T-helper 2 cell treated with Interferon-gamma antibody and Interleukin-4, amounts not matched to agents 100 ng/mL and 5 ng/mL, for 36 hours (primary cell): Measurements from ENCODE around the gene ASB7. TPM values are rescaled to one million over a fixed set of nuclear protein-coding genes. Genes with fewer than 3 reads are reported as not detected.

Source experiments
- intact Hi-C: fragments of 100-400 bp; cut with micrococcal nuclease; formaldehyde crosslinking; loops from one replicate; pipeline ENCODE4 v1.15.1; 2023
- total RNA-seq: library from RNA; stranded (reverse); gene quantifications from 2 replicates; pipeline ENCODE4 v1.2.3, GENCODE V29; 2022

The ASB7 gene
- total RNA-seq, 1 donor from 2014 or later: 19.7 TPM

DNA sequence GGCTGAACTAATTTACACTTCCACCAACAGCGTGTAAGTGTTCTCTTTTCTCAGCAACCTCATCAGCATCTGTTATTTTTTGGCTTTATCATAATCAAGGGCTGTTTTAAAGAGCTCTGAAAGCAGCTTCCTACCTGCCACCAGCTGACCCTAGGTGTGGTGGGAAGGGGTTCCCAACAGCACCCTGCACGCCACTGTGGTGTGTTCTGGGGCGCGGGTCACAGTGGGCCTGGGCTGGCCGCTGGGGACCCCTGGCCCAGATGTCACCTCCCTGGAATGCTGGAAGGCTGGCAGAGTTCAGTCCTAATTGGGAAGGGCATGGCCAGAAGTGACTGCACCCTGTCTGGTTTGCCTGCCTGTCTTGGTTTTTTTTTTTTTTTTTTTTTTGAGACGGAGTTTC, 82.2 kb downstream of the ASB7 start:
- intact Hi-C loops: no loop called here

DNA sequence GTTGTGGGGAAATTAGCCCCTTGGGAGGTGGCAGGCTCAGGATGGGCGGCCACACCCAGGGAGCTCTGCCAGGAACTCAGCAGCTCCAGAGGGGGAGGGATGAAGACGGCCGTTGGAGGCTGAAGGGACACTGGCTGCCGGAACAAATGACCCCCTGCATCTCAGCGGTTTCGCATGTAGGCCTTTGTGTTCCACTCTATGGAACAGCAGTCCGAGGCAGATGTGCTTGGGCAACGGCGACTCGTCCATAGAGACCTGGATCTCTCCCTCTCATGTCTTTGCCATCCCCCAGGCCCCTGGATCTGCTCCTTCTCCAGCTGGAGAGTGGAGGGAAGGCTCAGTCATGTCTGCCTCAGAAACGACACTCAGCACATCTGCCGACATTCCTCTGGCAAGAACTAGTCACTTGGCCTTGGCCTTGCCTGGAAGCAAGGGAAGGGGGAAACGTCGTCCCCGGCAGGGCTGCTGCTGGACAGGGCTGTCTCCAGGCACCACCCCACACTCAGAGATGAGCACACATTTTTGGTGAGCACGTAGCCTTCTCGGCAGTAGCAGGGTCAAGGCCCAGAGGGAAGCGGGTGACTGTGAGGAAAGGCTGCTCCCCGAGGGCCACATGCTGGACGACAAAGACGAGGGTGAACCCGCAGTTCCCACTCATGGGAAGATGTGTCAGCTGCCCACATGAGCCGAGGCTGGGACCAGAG, 83.8 kb downstream of the ASB7 start:
- intact Hi-C loops: no loop called here

DNA sequence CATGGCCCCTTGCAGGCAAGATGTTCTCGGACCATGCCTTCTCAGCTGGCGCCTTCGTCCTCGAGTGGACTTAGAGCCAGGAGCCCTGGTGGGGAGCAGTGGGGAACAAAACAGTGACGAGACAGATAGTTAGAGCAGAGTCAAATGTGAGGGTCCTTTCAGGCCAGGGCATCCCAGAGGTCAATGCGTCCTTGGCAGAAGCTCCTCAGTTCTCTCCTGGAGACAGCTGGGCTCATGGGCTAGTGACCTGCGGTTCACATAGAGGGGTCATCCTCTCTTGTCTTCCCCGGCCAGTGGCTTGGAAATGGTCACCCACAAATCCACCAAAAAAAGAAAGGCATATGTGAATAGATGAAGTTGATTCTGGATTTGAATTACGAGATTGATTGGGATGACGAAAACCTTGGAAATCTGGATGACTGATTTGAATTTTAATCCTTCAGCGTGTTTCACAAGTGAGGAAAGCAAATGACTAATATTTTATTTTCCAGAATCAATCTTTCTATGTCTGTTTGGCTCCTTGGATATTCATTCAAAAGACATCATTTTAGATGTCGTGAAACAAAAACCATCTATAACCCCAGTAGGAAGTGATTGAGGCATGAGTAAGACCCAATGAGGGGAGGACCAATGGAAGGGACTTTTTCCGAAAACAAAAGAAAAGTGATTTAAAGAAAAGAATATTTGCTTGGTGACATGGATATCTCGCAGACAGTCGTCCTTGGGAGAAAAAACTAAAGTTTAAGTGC, 84.5 kb downstream of the ASB7 start:
- intact Hi-C loops: no loop called here

DNA sequence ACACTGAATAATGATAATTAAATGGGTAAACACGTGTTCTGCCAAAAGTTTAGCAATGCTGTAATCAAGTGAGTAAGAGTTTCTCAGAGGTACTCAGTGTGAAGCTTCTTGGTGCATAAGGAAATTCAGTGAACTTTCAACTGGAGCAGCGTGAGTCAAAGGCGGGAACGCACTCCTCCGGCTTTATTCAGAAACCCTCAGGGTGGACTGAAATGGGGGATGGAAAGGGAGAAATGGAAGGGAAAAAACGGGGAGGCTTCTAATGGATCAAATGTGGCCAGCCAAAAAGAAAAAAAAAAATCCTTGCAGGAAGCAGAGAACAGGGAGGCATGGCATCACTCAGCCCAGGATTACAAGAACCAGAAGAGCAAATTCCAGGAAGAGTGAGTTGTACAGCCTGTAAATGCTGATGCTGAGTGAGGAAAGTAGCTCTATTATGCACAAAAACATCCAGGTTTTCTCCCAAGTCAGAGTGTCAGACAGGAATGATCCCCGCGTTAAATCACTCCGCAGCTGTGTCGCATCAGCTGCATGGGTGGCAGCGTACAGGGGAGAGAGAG, 85.3 kb downstream of the ASB7 start:
- intact Hi-C loops: no loop called here

DNA sequence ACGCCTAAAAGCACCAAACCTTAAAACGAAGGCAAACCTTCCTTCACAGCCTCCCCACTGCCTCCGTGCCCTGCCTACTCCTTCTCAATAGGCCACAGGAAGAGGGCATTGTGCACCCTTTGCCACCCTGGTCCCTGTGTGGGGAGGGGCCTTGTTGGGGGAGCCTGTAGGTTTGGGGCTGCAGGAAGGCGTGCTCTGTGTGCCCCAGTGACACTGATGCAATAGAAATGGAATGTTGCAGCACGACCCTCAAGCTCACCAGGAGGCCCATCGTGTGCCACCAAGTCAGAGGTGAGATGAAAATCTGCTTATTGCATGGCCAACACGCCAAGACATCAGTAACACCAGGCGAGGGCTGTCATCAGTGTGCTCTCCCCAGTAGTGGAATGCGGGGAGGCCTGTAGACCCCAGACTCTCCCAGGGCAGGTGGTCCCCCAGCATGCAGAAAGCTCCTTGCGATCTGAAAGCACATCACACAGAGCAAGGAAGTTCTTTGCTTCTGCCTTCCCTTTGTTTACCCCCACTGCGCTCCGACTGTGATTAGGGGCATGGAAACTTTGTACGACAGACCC, 86.2 kb downstream of the ASB7 start:
- intact Hi-C loops: no loop called here

GRCh38 chr15:100689131-100689899, 86.9 kb downstream of the ASB7 start:
- intact Hi-C loops: no loop called here

- intact Hi-C loops: no loop called here
Observed at GRCh38 chr15:100690032-100690794, 87.8 kb downstream of the ASB7 start.

DNA sequence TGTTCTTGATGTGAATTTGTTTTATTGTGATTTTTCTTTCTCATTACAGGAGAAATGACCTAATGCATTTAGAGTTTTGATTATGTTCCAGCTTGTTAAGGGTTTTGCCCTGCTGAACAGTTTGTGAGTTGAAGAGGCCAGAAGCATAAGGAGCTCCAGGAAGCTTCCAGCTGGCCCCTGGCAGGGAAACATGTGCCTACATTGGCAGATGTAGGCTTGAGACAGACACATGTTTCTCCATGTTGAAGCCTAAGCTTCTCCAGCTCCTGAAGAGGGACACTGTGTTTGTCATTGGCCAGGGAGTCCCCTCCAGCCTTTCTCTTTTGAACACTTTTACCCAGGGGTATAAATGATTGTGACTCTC, 88.4 kb downstream of the ASB7 start:
- intact Hi-C loops: no loop called here

GRCh38 chr15:100691321-100691720, 88.9 kb downstream of the ASB7 start:
- intact Hi-C loops: no loop called here

DNA sequence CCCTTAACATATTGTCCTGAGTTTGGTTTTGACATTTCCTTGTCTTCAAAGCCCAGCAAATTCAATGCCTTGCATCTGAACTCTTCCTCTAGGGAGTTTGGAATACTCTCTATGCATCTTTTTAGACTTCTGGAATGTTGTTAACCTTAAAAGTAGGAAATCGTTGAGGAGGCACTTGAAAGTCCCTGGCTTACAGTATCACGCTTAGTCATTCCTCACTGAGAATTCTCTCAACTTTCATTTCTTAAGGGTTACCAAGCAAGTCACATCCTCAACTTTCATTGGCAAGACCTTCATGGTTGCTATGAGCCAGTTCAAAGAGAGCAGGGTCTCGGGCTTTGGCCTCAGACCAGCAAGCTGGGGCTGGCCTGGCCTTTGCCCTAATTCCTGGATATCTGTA, 89.9 kb downstream of the ASB7 start:
- intact Hi-C loops: no loop called here

GRCh38 chr15:100692671-100693070, 90.3 kb downstream of the ASB7 start:
- intact Hi-C loops: no loop called here

GRCh38 chr15:100693451-100693850, 91.1 kb downstream of the ASB7 start:
- intact Hi-C loops: no loop called here

DNA sequence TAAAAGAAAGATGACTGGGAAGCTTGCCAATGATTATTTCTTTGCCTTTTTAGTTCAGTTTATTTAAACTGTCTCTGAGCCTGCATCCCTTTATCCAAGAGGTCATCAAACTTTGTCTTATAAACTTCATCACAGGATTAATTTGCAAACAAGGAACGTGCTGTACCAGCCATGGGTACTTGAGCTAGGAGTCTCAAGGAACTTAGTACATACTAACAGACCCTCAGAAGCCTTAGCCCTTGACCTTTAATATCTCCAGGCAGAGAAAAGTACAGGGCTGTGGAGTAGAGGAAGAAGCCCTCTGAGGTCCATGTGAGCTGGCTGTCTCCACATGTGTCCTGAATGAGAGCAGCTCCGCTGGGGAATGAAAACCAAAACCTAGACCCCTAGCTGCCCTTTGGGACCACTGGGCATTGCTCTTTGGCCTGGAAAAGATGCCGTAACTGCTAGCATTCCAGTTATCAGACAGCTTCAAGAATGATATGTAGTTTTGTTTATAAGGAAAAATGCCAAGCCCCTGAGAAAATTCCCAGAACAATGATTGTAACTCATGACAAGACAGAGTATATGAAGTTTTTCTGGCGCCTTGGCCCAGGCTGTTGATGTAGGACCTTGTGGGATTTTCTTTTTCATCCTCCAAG, 92.1 kb downstream of the ASB7 start:
- intact Hi-C loops: no loop called here

DNA sequence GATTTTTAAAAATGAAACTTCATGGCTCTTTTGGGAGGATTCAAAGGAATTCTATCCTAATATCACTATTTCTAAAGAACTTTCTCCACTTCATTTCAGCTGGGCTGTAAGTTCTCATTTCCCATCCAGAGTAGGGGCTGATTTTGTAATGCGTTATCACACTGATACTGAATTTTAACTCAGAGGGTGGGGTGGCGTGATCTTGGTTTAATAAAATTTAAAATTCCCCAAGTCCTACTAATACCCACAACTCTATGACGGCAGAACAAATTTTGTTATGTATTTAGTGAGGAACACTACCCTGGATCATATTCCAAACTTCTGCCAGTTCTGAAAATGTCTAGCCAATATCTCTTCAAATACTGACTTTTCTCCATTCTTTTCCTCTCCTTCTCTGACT, 92.7 kb downstream of the ASB7 start:
- intact Hi-C loops: no loop called here

GRCh38 chr15:100696452-100696851, 94.1 kb downstream of the ASB7 start:
- intact Hi-C loops: no loop called here

Other genes starting within 250 kb of the ASB7 start
- 0.45 and 0.57 TPM in 2 replicates for gene CERS3, start 73.6 kb upstream of the ASB7 start, total RNA-seq
- gene LINS1, start 405 bp upstream of the ASB7 start, total RNA-seq: 63.6 and 69.8 TPM in 2 replicates